ENCODE measurements around the gene CEP57L1.
"Not testable (repeated sequence)": the region's sequence is repeated elsewhere in the genome, so short reads cannot be mapped to it uniquely, and the experiment has no call there.

The CEP57L1 gene

GRCh38 chr6:109073344-109074132, 21.8 kb upstream of the CEP57L1 start:
- no peak for DNase-seq (ENCODE audit: low read depth in 2 of 2)

GRCh38 chr6:109074133-109074415, 21.2 kb upstream of the CEP57L1 start:
- DNase-seq (ENCODE audit: low read depth in 2 of 2) = no peak

- no peak for DNase-seq (ENCODE audit: low read depth in 2 of 2)
Observed at GRCh38 chr6:109075934-109076333, 19.4 kb upstream of the CEP57L1 start.

DNA sequence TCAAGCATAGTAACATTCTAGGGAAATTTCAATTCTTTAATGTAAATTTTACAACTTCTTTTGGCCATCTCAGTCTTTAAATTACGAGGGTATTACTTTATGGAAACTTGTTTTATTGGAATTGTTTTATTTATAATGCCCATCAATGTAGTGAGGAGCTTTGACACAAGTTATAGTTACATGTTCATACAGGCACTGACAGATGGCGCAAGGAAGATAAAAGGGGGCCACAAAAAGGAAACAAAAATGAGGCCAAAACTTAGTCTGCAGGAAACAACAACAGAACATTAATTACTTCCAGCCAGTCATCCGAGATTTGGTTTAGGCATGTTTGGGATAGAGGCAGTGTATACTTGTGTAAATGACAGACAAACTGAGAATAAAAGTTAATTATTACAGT, 18.9 kb upstream of the CEP57L1 start:
- no peak for DNase-seq (ENCODE audit: low read depth in 2 of 2)

DNA sequence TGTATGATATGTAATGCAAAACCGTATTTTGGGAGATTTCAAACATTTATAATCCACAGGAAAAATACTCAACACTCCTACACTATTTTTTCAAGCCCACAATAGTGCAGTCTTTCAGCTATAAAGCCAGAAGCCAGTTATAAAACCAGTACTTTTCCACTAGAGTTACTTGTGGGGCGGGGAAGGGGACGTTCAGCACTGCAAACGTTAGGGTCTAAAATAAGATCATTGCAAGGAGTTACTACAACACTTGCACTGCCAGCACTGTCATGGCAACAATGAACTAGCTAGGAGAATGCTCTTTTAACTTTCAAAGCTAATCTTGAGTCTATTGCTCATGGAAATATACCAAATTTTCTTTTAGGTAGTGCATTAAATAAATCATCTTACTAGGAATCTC, 15.3 kb upstream of the CEP57L1 start:
- DNase-seq (ENCODE audit: low read depth in 2 of 2) = no peak

GRCh38 chr6:109081026-109081425, 14.3 kb upstream of the CEP57L1 start:
- DNase-seq (ENCODE audit: low read depth in 2 of 2) = no peak

- no peak for DNase-seq (ENCODE audit: low read depth in 2 of 2)
Observed at GRCh38 chr6:109081516-109082187, 13.7 kb upstream of the CEP57L1 start.

DNA sequence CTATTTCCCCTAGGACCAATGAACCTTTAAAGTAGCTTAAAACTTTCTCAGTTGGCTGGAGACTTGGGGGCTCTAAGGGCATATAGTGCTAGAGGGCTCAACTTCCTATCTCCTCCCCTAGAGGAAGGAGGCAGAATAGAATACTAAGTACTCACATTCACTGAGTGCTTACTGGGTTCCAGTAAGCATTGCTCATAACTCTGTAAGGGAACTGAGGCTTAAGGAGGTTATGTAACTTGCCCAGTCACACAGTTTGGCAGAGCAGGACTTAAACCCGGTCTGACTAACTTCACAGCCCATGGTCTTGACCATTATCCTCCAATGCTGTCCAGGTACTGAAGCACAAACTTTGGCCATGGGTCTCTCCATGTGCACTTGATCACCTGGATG, 13.1 kb upstream of the CEP57L1 start:
- DNase-seq (ENCODE audit: low read depth in 2 of 2) = no peak

- no peak for DNase-seq (ENCODE audit: low read depth in 2 of 2)
Observed at GRCh38 chr6:109083657-109084056, 11.7 kb upstream of the CEP57L1 start.

GRCh38 chr6:109084146-109084545, 11.2 kb upstream of the CEP57L1 start:
- not testable (repeated sequence) for DNase-seq (ENCODE audit: low read depth in 2 of 2)

- no peak for DNase-seq (ENCODE audit: low read depth in 2 of 2)
Observed at GRCh38 chr6:109087661-109088264, 7.5 kb upstream of the CEP57L1 start.

GRCh38 chr6:109088995-109089394, 6.3 kb upstream of the CEP57L1 start:
- DNase-seq (ENCODE audit: low read depth in 2 of 2) = no peak

DNA sequence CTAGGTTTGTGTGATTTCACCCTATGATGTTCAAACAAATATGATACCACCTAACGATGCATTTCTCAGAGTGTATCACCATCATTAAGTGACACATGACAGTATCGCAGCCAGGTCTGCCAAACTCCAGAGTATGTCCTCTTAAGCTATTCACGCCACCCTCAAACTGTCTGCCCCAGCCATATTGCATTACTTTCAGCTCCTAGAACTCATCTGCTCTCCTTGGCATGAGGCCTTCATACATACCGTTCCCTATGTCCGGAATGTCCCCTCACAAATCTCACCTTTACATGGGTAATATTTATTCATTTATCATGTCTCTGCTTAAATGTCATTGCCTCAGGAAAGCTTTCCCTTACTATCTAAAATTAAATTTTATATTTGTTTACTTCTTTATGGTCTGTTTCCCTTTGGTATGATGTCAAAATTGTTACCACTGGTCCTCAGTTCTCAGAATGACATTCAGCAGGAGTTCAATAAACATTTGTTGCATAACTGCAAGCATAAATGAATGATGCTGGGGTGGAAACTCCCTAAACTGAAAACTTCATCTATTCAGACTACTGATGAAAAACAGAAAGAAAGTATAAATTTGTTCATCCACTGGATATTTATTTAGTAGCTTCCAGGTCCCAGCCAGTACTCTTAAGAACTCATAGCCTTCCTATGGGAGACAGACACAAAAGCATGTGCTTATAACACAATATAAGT, 3.8 kb upstream of the CEP57L1 start:
- no peak for DNase-seq (ENCODE audit: low read depth in 2 of 2)

DNA sequence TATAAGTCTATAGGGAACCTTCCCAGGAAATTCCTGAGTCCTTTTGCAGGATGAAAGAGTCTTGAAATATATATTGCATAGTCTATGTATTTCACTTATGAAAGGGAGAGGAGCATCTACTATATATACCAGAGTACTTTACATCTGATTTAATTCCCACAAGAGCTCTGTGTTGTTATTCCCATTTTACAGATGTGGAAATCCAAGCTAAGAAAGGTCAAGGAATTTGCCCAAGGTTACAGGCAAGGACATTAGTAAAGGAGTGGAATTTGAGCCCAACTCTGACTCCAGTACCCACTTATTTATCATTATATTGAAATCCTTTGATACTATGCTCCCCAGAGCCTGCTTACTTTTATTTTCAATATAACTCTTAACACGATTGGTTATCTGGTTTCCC, 3.2 kb upstream of the CEP57L1 start:
- DNase-seq (ENCODE audit: low read depth in 2 of 2) = no peak

- no peak for DNase-seq (ENCODE audit: low read depth in 2 of 2)
Observed at GRCh38 chr6:109093732-109094415, 1.4 kb upstream of the CEP57L1 start.

GRCh38 chr6:109094416-109095035, 781 bp upstream of the CEP57L1 start, which contains the start of gene SESN1:
Gene SESN1, minus strand, starts transcription at chr6:109094846. Its CDS starts 773 bp downstream, at chr6:109094073.
- DNase-seq (ENCODE audit: low read depth in 2 of 2) = peak; percentile 63 to 74

- no peak for DNase-seq (ENCODE audit: low read depth in 2 of 2)
Observed at GRCh38 chr6:109095835-109096084, 453 bp downstream of the CEP57L1 start.

DNA sequence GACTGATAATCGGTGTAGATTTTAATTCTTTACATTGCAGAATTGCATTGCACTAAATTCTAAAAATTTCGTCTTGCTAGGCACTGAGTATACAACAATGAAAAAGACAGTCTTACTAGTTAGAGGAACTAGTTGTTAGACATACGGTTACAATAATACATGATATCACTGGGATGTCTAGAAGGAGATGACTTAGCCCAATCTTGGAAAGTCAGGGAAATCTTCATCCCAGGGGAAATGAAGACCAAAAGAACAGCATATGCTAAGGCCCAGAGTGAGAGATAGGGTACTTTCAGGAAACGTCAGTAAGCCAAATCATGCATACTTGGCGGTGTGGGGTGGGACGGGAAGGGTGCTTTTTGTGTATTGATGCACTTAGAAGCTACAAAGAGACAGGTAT, 901 bp downstream of the CEP57L1 start:
- no peak for DNase-seq (ENCODE audit: low read depth in 2 of 2)

DNA sequence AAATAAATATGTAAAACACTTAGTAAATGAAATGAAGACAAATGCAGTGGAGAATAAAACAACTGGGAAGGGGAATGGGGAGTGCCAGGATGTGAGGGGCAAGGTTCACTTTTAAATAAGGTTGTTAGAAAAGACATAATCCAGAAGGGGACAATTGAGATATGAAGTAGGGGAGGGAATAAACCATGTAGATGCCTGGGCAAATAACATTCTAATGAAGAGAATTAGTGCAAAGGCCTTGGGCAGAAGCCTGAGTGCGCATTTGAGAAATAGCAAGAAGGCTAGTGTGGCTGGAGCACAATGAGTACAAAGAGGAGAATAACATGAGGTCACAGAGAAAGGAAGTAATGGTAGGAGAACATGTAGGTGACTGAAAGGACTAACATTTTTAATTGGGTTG, 2.4 kb downstream of the CEP57L1 start:
- no peak for DNase-seq (ENCODE audit: low read depth in 2 of 2)

DNA sequence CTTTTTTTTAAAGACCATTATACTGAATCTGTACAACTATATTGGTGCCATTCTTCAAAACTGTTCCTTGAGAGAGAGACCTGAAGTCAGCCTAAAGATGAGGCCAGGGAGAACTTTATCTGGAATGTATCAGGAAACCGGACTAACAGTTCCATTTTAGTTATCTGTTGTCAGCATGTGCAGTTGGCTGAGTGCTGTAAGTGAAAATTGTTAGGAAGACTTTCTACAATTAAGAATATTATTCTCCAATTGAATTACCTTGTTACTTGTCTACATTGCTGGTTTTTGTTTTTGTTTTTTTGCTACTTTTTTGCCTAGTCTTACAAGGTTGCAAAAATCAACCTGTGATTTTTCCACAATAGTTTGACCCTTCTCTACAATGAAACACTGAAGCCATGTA, 7.5 kb downstream of the CEP57L1 start:
- DNase-seq (ENCODE audit: low read depth in 2 of 2) = no peak

GRCh38 chr6:109103942-109104341, 8.6 kb downstream of the CEP57L1 start:
- DNase-seq (ENCODE audit: low read depth in 2 of 2) = no peak

DNA sequence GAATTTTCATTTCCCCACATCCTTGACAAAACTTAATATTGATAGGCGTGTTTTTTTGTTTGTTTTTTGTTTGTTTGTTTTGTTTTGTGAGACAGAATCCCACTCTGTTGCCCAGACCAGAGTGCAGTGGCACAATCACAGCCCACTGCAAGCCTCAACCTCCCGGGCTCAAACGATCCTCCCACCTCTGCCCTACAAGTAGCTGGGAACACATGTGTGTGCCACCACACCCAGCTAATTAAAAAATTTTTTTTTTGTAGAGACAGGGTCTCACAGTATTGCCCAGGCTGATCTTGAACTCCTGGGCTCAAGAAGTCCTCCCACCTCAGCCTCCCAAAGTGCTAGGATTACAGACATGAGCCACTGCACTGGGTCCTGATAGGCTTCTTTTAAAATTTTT, 9.2 kb downstream of the CEP57L1 start:
- no peak for DNase-seq (ENCODE audit: low read depth in 2 of 2)
